ENCODE measurements around the gene RTN4.

RTN4 gene

DNA sequence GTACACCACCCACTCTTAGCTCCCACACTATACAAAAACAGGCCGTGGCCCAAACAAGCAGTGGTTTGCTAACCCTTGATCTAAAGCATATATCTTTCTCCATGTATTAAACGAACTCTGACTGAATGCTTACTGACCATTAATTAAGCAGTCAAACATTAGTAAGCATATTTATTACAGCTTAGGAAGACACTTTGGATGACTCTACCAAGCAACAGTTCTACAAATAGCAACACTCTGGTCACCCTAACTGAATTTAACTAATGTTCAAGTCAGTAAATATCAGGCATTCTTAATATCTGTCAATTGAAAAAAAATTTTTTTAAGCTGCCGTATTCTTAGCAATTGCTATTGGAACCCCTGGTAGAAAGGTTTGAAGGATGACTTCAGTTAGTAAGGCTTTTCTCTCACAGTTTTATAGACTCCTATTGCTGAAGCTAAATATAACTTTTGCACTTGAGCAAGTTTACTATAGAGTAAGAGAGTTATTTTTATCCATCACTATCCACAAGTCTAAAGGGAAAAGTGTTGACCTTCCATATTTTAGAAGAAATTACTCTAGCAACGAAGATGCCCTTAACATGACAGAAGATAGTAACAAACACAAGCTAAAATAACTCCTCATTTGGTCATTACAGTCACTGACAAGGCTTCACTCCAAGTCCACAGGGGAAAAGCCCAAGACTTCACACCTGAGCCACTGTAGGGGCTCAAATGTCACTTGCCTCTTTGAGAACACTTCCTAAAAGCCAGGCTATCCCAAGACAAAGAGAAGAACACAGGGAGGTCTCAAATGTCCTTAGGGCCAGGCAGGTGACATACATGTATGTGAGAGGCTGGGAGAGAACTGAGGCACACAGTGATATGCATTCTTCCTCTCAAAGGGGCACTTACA lies 74.4 kb downstream of the RTN4 start:
- Histone ChIP-seq H3K4me3 (ENCODE audit: insufficient read depth, low read depth, low read length) (no peak overlapping the region), H3K36me3 (ENCODE audit: control insufficient read depth, insufficient read depth, low read length) (peaks cover 11% of the 10 kb centered on the region), H3K27me3 (ENCODE audit: control insufficient read depth, insufficient read depth, low read length, poor library complexity, severe bottlenecking) (no peaks in the 10 kb centered on the region), H3K9me3 (ENCODE audit: control insufficient read depth, low read length) (no peaks in the 10 kb centered on the region), H3K4me1 (ENCODE audit: control insufficient read depth, insufficient read depth, low read length) (no peaks in the 10 kb centered on the region), H3K27ac (ENCODE audit: insufficient read depth, low read depth, low read length, poor library complexity, severe bottlenecking) (no peak overlapping the region)
- 93 to 94% methylated on average over 3 to 4 of the region's 4 CpGs for WGBS, 2 experiments

DNA sequence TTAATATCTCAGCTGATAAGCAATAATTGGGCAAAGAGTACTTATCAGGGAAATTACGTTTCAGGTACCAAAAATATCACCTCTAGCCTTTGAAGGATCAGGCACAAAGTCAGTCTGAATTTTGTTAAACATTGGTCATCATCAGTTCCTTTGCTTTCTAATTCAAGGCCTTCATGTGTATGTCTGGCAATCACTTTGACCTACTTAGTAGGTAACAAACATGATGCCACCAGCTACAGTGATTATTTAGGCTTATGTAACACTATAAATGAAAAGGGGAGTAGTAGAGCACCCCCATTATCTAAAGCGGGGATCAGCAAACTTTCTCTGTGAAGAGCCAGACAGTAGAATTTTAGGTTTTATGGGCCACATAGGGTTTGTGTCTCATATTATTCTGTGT lies 75.1 kb downstream of the RTN4 start:
- Histone ChIP-seq H3K27me3 (ENCODE audit: control insufficient read depth, insufficient read depth, low read length, poor library complexity, severe bottlenecking) (no peaks in the 10 kb centered on the region), H3K36me3 (ENCODE audit: control insufficient read depth, insufficient read depth, low read length) (peaks cover 11% of the 10 kb centered on the region), H3K9me3 (ENCODE audit: control insufficient read depth, low read length) (no peaks in the 10 kb centered on the region), H3K27ac (ENCODE audit: insufficient read depth, low read depth, low read length, poor library complexity, severe bottlenecking) (no peak overlapping the region), H3K4me1 (ENCODE audit: control insufficient read depth, insufficient read depth, low read length) (no peaks in the 10 kb centered on the region), H3K4me3 (ENCODE audit: insufficient read depth, low read depth, low read length) (no peak overlapping the region)
- WGBS, 2 experiments: 83 to 98% methylated on average over 2 of the region's 2 CpGs

- no peak overlapping the region for H3K4me3 ChIP-seq (ENCODE audit: insufficient read depth, low read depth, low read length)
- WGBS, 2 experiments: 92 to 95% methylated on average over 7 of the region's 7 CpGs
- no peaks in the 10 kb centered on the region for H3K27me3 ChIP-seq (ENCODE audit: control insufficient read depth, insufficient read depth, low read length, poor library complexity, severe bottlenecking)
- no peaks in the 10 kb centered on the region for H3K4me1 ChIP-seq (ENCODE audit: control insufficient read depth, insufficient read depth, low read length)
- no peaks in the 10 kb centered on the region for H3K9me3 ChIP-seq (ENCODE audit: control insufficient read depth, low read length)
- H3K27ac ChIP-seq (ENCODE audit: insufficient read depth, low read depth, low read length, poor library complexity, severe bottlenecking): no peak overlapping the region
- H3K36me3 ChIP-seq (ENCODE audit: control insufficient read depth, insufficient read depth, low read length): peaks cover 7% of the 10 kb centered on the region
These were observed 80.3 kb downstream of the RTN4 start for GRCh38 chr2:54969940-54970338.

GRCh38 chr2:54969295-54969939 lies 80.8 kb downstream of the RTN4 start:
- Histone ChIP-seq H3K4me1 (ENCODE audit: control insufficient read depth, insufficient read depth, low read length) (no peaks in the 10 kb centered on the region), H3K36me3 (ENCODE audit: control insufficient read depth, insufficient read depth, low read length) (peaks cover 7% of the 10 kb centered on the region), H3K27me3 (ENCODE audit: control insufficient read depth, insufficient read depth, low read length, poor library complexity, severe bottlenecking) (no peaks in the 10 kb centered on the region), H3K9me3 (ENCODE audit: control insufficient read depth, low read length) (no peaks in the 10 kb centered on the region), H3K4me3 (ENCODE audit: insufficient read depth, low read depth, low read length) (no peak overlapping the region), H3K27ac (ENCODE audit: insufficient read depth, low read depth, low read length, poor library complexity, severe bottlenecking) (no peak overlapping the region)
- WGBS, 2 experiments: 83 to 90% methylated on average over 3 to 4 of the region's 4 CpGs

DNA sequence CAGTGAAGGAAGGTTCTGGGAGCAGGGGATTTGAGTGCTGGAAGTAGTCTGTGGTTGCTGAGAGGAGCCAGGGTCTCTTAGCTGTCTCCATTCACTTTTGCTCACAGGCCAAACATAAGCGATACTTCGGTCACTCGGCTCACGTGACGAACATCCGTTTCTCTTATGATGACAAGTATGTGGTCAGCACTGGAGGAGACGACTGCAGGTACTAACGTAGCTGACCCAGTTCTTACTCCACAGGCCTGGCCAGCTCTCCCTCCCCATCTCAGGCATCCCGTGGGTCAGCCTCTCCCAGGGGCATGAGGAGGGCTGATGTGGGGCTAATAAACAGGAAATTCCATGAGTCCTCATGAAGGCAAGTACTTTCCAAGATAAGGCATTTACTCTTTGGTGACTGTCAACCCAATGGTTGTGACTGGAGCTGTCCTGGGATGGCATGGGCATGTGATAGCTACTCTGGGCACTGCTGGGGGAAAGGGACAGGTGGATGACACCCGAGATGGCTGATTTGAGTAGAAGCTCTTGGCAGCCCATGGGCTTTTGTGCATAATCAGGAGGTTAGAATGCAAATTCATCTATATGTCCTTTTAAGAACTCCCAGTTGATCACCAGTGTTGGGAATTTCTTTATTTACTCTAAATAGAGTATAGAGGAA lies 81.6 kb downstream of the RTN4 start:
- WGBS, 2 experiments: 95 to 96% methylated on average over 10 of the region's 10 CpGs
- Histone ChIP-seq H3K9me3 (ENCODE audit: control insufficient read depth, low read length) (no peaks in the 10 kb centered on the region), H3K36me3 (ENCODE audit: control insufficient read depth, insufficient read depth, low read length) (peaks cover 7% of the 10 kb centered on the region), H3K4me1 (ENCODE audit: control insufficient read depth, insufficient read depth, low read length) (no peaks in the 10 kb centered on the region), H3K27me3 (ENCODE audit: control insufficient read depth, insufficient read depth, low read length, poor library complexity, severe bottlenecking) (no peaks in the 10 kb centered on the region), H3K4me3 (ENCODE audit: insufficient read depth, low read depth, low read length) (no peak overlapping the region), H3K27ac (ENCODE audit: insufficient read depth, low read depth, low read length, poor library complexity, severe bottlenecking) (no peak overlapping the region)

GRCh38 chr2:54967759-54968365 lies 82.4 kb downstream of the RTN4 start:
- H3K27me3 ChIP-seq (ENCODE audit: control insufficient read depth, insufficient read depth, low read length, poor library complexity, severe bottlenecking): no peaks in the 10 kb centered on the region
- no peak overlapping the region for H3K27ac ChIP-seq (ENCODE audit: insufficient read depth, low read depth, low read length, poor library complexity, severe bottlenecking)
- H3K4me3 ChIP-seq (ENCODE audit: insufficient read depth, low read depth, low read length): no peak overlapping the region
- 92 to 93% methylated on average over 18 of the region's 18 CpGs for WGBS, 2 experiments
- H3K36me3 ChIP-seq (ENCODE audit: control insufficient read depth, insufficient read depth, low read length): peaks cover 7% of the 10 kb centered on the region
- no peaks in the 10 kb centered on the region for H3K9me3 ChIP-seq (ENCODE audit: control insufficient read depth, low read length)
- H3K4me1 ChIP-seq (ENCODE audit: control insufficient read depth, insufficient read depth, low read length): no peaks in the 10 kb centered on the region

- 25 to 29% methylated on average over 4 of the region's 4 CpGs for WGBS, 2 experiments
- Histone ChIP-seq H3K36me3 (ENCODE audit: control insufficient read depth, insufficient read depth, low read length) (peaks cover 7% of the 10 kb centered on the region), H3K4me1 (ENCODE audit: control insufficient read depth, insufficient read depth, low read length) (no peaks in the 10 kb centered on the region), H3K27ac (ENCODE audit: insufficient read depth, low read depth, low read length, poor library complexity, severe bottlenecking) (no peak overlapping the region), H3K27me3 (ENCODE audit: control insufficient read depth, insufficient read depth, low read length, poor library complexity, severe bottlenecking) (no peaks in the 10 kb centered on the region), H3K9me3 (ENCODE audit: control insufficient read depth, low read length) (no peaks in the 10 kb centered on the region), H3K4me3 (ENCODE audit: insufficient read depth, low read depth, low read length) (no peak overlapping the region)
These were observed 83.0 kb downstream of the RTN4 start for GRCh38 chr2:54967269-54967668.

DNA sequence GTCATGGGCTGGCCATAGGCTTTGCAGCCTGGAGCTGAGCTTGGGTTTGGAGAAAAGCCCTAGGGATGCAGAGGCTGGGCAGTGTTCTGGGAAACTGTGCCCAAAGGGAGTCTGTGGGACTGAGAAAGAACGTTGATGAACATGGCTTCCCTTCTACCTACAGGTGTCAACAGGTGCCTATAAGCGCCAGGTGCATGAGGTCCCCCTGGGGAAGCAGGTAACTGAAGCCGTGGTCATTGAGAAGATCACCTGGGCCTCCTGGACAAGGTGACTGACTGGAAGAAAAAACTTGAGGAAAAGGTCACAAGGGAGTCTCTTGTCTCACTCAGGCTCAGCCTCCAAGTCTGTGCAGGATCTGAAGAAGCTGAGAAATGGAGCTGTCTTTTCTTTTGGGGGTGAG lies 83.4 kb downstream of the RTN4 start:
- Histone ChIP-seq H3K4me1 (ENCODE audit: control insufficient read depth, insufficient read depth, low read length) (no peaks in the 10 kb centered on the region), H3K27ac (ENCODE audit: insufficient read depth, low read depth, low read length, poor library complexity, severe bottlenecking) (no peak overlapping the region), H3K27me3 (ENCODE audit: control insufficient read depth, insufficient read depth, low read length, poor library complexity, severe bottlenecking) (no peaks in the 10 kb centered on the region), H3K9me3 (ENCODE audit: control insufficient read depth, low read length) (no peaks in the 10 kb centered on the region), H3K36me3 (ENCODE audit: control insufficient read depth, insufficient read depth, low read length) (peaks cover 7% of the 10 kb centered on the region), H3K4me3 (ENCODE audit: insufficient read depth, low read depth, low read length) (no peak overlapping the region)
- WGBS, 2 experiments: 89 to 94% methylated on average over 3 of the region's 3 CpGs

DNA sequence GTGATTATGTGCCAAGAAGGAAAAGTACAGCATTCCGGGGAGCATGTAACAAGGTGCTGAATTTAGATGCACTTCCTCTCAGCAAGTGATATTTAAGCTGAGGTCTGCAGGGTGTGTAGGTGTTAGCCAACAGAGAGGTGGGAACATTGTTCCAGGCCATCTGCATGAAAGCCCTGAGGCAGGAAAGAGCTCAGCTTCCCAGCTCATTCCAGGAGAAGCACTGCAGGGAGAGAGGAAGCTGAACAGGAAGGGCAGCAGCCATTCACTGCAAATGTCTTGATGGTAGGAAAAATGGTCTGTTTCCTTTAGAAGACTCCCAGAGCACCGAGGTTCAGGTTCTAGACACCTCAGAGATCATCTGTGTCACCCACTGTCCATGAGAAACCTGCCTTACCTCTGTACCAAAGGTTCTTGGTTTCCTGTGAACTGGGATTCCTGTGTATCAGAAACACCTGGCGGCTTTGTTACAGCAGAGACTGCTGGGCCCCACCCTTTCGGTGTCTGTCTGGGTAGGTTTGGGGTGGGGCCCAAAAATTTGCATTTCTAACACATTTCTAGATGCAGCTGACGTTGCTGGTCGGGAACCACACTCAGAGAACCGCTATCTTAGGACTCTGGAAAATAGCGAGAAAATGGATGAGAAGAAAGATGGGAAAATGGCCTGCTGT lies 84.0 kb downstream of the RTN4 start:
- Histone ChIP-seq H3K9me3 (ENCODE audit: control insufficient read depth, low read length) (no peaks in the 10 kb centered on the region), H3K27me3 (ENCODE audit: control insufficient read depth, insufficient read depth, low read length, poor library complexity, severe bottlenecking) (no peaks in the 10 kb centered on the region), H3K36me3 (ENCODE audit: control insufficient read depth, insufficient read depth, low read length) (peaks cover 2% of the 10 kb centered on the region), H3K27ac (ENCODE audit: insufficient read depth, low read depth, low read length, poor library complexity, severe bottlenecking) (no peak overlapping the region), H3K4me3 (ENCODE audit: insufficient read depth, low read depth, low read length) (no peak overlapping the region), H3K4me1 (ENCODE audit: control insufficient read depth, insufficient read depth, low read length) (no peaks in the 10 kb centered on the region)
- 92 to 93% methylated on average over 8 of the region's 8 CpGs for WGBS, 2 experiments

Measured in ectodermal cell (in vitro differentiated cells).